H9 (cell line): ENCODE results near the gene SP110. TPM values are rescaled to one million over a fixed set of nuclear protein-coding genes. Genes with fewer than 3 reads are reported as not detected.

Source experiments
- DNase-seq: peaks from one replicate; pipeline ENCODE4 v3.0.0-alpha.2; 2017
- H2AFZ ChIP-seq: one replicate; pipeline ENCODE4 v1.6.1; 2013; ENCODE audit warnings: mild to moderate bottlenecking, low read length, control low read depth, moderate library complexity
- H2AK5ac ChIP-seq: 2 replicates; pipeline ENCODE4 v1.6.1; 2013; ENCODE audit warnings: low read length, control low read depth, mixed read lengths; ENCODE audit not compliant: insufficient read length
- H2BK120ac ChIP-seq: one replicate; pipeline ENCODE4 v1.6.1; 2013; ENCODE audit warnings: low read depth, mild to moderate bottlenecking, low read length, control low read depth, inconsistent platforms; ENCODE audit not compliant: poor library complexity, severe bottlenecking
- H2BK12ac ChIP-seq: 2 replicates; pipeline ENCODE4 v1.6.1; 2013; ENCODE audit warnings: low read length, control low read depth, mixed read lengths, low read depth; ENCODE audit not compliant: insufficient read length
- H2BK15ac ChIP-seq: 2 replicates; pipeline ENCODE4 v1.6.1; 2013; ENCODE audit warnings: low read depth, low read length, control low read depth
- H2BK20ac ChIP-seq: one replicate; pipeline ENCODE4 v1.6.1; 2013; ENCODE audit warnings: low read depth, mild to moderate bottlenecking, low read length, control low read depth, inconsistent platforms; ENCODE audit not compliant: poor library complexity, severe bottlenecking
- H2BK5ac ChIP-seq: 2 replicates; pipeline ENCODE4 v1.6.1; 2013; ENCODE audit warnings: low read length, control low read depth, mixed read lengths; ENCODE audit not compliant: insufficient read length
- H3K14ac ChIP-seq: 2 replicates; pipeline ENCODE4 v1.6.1; 2013; ENCODE audit warnings: low read length, control low read depth; ENCODE audit not compliant: insufficient read depth
- H3K18ac ChIP-seq: 2 replicates; pipeline ENCODE4 v1.6.1; 2013; ENCODE audit warnings: low read depth, mild to moderate bottlenecking, mixed read lengths, low read length, control low read depth; ENCODE audit not compliant: insufficient read length
- H3K23ac ChIP-seq: 2 replicates; pipeline ENCODE4 v1.6.1; 2013; ENCODE audit warnings: low read length, control low read depth, mixed read lengths, low read depth; ENCODE audit not compliant: insufficient read length
- H3K23me2 ChIP-seq: 2 replicates; pipeline ENCODE4 v1.6.1; 2013; ENCODE audit warnings: low read depth, mild to moderate bottlenecking, mixed read lengths, low read length, control low read depth; ENCODE audit not compliant: insufficient read length, poor library complexity, severe bottlenecking
- H3K27ac ChIP-seq: 2 replicates; pipeline ENCODE4 v1.5.1; 2013; ENCODE audit warnings: low read length, control low read depth, mixed read lengths, low read depth; ENCODE audit not compliant: insufficient read length
- H3K27me3 ChIP-seq: 2 replicates; pipeline ENCODE4 v1.6.1; 2013; ENCODE audit warnings: low read length, control low read depth, inconsistent platforms; ENCODE audit not compliant: insufficient read depth
- H3K4ac ChIP-seq: 2 replicates; pipeline ENCODE4 v1.6.1; 2013; ENCODE audit warnings: low read depth, mild to moderate bottlenecking, control low read depth, inconsistent platforms, low read length, moderate library complexity
- H3K4me1 ChIP-seq: 2 replicates; pipeline ENCODE4 v1.6.1; 2013; ENCODE audit warnings: low read length, control low read depth, inconsistent platforms; ENCODE audit not compliant: insufficient read depth
- H3K4me2 ChIP-seq: 2 replicates; pipeline ENCODE4 v1.6.1; 2013; ENCODE audit warnings: low read length, control low read depth, mixed read lengths; ENCODE audit not compliant: insufficient read length, insufficient read depth
- H3K56ac ChIP-seq: 2 replicates; pipeline ENCODE4 v1.6.1; 2013; ENCODE audit warnings: low read depth, mild to moderate bottlenecking, mixed read lengths, low read length, control low read depth; ENCODE audit not compliant: insufficient read length
- H3K79me1 ChIP-seq: 2 replicates; pipeline ENCODE4 v1.6.1; 2013; ENCODE audit warnings: low read depth, mild to moderate bottlenecking, moderate library complexity, low read length, control low read depth, inconsistent platforms; ENCODE audit not compliant: insufficient read depth, poor library complexity, severe bottlenecking
- H3K79me2 ChIP-seq: 2 replicates; pipeline ENCODE4 v1.6.1; 2013; ENCODE audit warnings: low read length, control low read depth, inconsistent platforms; ENCODE audit not compliant: insufficient read depth
- H3K9ac ChIP-seq: 2 replicates; pipeline ENCODE4 v1.6.1; 2013; ENCODE audit warnings: low read length, control low read depth, mixed read lengths; ENCODE audit not compliant: insufficient read length; ENCODE audit errors: extremely low read depth
- H3K9me3 ChIP-seq: one replicate; pipeline ENCODE4 v1.6.1; 2013; ENCODE audit warnings: low read depth, low read length, inconsistent platforms; ENCODE audit not compliant: control insufficient read depth
- H3T11ph ChIP-seq: one replicate; pipeline ENCODE4 v1.6.1; 2013; ENCODE audit warnings: mild to moderate bottlenecking, low read length, control low read depth, inconsistent platforms
- H4K20me1 ChIP-seq: one replicate; pipeline ENCODE4 v1.6.1; 2013; ENCODE audit not compliant: control insufficient read depth, insufficient read length, insufficient read depth
- H4K5ac ChIP-seq: 2 replicates; pipeline ENCODE4 v1.6.1; 2013; ENCODE audit warnings: low read depth, mild to moderate bottlenecking, mixed read lengths, low read length, control low read depth; ENCODE audit not compliant: insufficient read length
- H4K8ac ChIP-seq: replicated peaks from 2 replicates; pipeline ENCODE4 v1.6.1; 2013; ENCODE audit warnings: low read length, control low read depth, mixed read lengths, low read depth; ENCODE audit not compliant: insufficient read length
- H4K91ac ChIP-seq: 2 replicates; pipeline ENCODE4 v1.6.1; 2013; ENCODE audit warnings: low read depth, mild to moderate bottlenecking, moderate library complexity, mixed read lengths, low read length, control low read depth; ENCODE audit not compliant: insufficient read length
- H3K27ac Mint-ChIP-seq, 3 experiments: 2 replicates in 2 of 3; 3 replicates in 1 of 3; pipeline ENCODE4 v1.8.0; 2020 to 2021; ENCODE audit warnings: mixed read lengths in 3 of 3, mild to moderate bottlenecking in 1 of 3, moderate library complexity in 1 of 3
- H3K27me3 Mint-ChIP-seq: 2 replicates; pipeline ENCODE4 v1.8.0; 2021; ENCODE audit warnings: low read depth, mild to moderate bottlenecking, moderate library complexity, mixed read lengths
- H3K36me3 Mint-ChIP-seq, 3 experiments: 2 replicates in 2 of 3; 3 replicates in 1 of 3; pipeline ENCODE4 v1.8.0; 2020 to 2021; ENCODE audit warnings: low read depth in 3 of 3, mixed read lengths in 3 of 3; ENCODE audit not compliant: insufficient read depth in 1 of 3
- H3K4me1 Mint-ChIP-seq, 2 experiments: 2 replicates each; pipeline ENCODE4 v1.8.0; 2020; ENCODE audit warnings: mixed read lengths in 2 of 2
- H3K4me3 Mint-ChIP-seq, 2 experiments: 2 replicates in 1 of 2; 3 replicates in 1 of 2; pipeline ENCODE4 v1.8.0; 2020 to 2021; ENCODE audit warnings: mild to moderate bottlenecking in 2 of 2, mixed read lengths in 2 of 2, moderate library complexity in 1 of 2
- H3K9me3 Mint-ChIP-seq, 2 experiments: 2 replicates in 1 of 2; 3 replicates in 1 of 2; pipeline ENCODE4 v1.8.0; 2020; ENCODE audit warnings: mild to moderate bottlenecking in 2 of 2, mixed read lengths in 2 of 2, moderate library complexity in 1 of 2
- WGBS: extraction: QIAGEN DNeasy Blood & Tissue Kit; methylation state at CpG from one replicate; pipeline ENCODE4 v1.1.7; 2013; ENCODE audit warnings: missing lambda C conversion rate, low lambda C conversion rate, mixed read lengths; ENCODE audit not compliant: insufficient read length; ENCODE audit errors: extremely low coverage; 5-methylcytosine and 5-hydroxymethylcytosine counted together
- total RNA-seq: library from RNA; stranded (reverse); gene quantifications from 2 replicates; pipeline ENCODE4 v1.2.1, GENCODE V29; 2021
- TF ChIP-seq, protein P1 (sequence below): fragments of 200-600 bp; sonication (generic); conservative IDR thresholded peaks from 3 replicates; pipeline ENCODE4 v1.8.0; 2021; ENCODE audit warnings: antibody characterized with exemption, mild to moderate bottlenecking

The SP110 gene
- total RNA-seq, 1 experiment from 2014 or later = 3.7 TPM

- no peak overlapping the region for H3K18ac ChIP-seq
- H3K79me2 ChIP-seq = no peaks in the 10 kb centered on the region
- no peaks in the 10 kb centered on the region for H3K79me1 ChIP-seq
- no peak overlapping the region for H2BK120ac ChIP-seq
- H2BK5ac ChIP-seq = no peak overlapping the region
- no peak overlapping the region for H3K56ac ChIP-seq
- Mint-ChIP-seq H3K27ac (no peak overlapping the region), H3K36me3 (peaks cover 8 to 19% (median 14%) of the 10 kb centered on the region in 3 experiments; a peak in 6 of 7 replicates), H3K27me3 (no peaks in the 10 kb centered on the region), H3K4me1 (peaks cover 0 to 9% of the 10 kb centered on the region in 2 experiments; a peak in 2 of 4 replicates), H3K4me3 (no peak overlapping the region), H3K9me3 (peaks cover 13 to 17% of the 10 kb centered on the region in 2 experiments; a peak in 4 of 5 replicates)
- no peak overlapping the region for H2AFZ ChIP-seq
- H2BK20ac ChIP-seq = no peak overlapping the region
- no peaks in the 10 kb centered on the region for H3K9me3 ChIP-seq
- no peaks in the 10 kb centered on the region for H3K27me3 ChIP-seq
- H3K27ac ChIP-seq = no peak overlapping the region
- H3T11ph ChIP-seq = no peak overlapping the region
- no peak overlapping the region for H3K4ac ChIP-seq
- no peak overlapping the region for H3K9ac ChIP-seq
- no peak overlapping the region for H3K4me2 ChIP-seq
- no peak overlapping the region for H3K23ac ChIP-seq
- peaks cover 3% of the 10 kb centered on the region; the same call in 1 of the 2 replicates for H3K4me1 ChIP-seq
- no peak overlapping the region for H4K91ac ChIP-seq
- no peak overlapping the region for H4K8ac ChIP-seq
- no peak overlapping the region for H2BK12ac ChIP-seq
- no peak overlapping the region for H2AK5ac ChIP-seq
- no peaks in the 10 kb centered on the region for H4K20me1 ChIP-seq
- DNase-seq = no peak
- H3K14ac ChIP-seq = no peak overlapping the region
- no CpG with 5 or more reads among the region's 3 CpGs for WGBS
- H3K23me2 ChIP-seq = no peaks in the 10 kb centered on the region
- no peak overlapping the region for H2BK15ac ChIP-seq
- H4K5ac ChIP-seq = no peak overlapping the region
- TF ChIP-seq, protein P1, sequence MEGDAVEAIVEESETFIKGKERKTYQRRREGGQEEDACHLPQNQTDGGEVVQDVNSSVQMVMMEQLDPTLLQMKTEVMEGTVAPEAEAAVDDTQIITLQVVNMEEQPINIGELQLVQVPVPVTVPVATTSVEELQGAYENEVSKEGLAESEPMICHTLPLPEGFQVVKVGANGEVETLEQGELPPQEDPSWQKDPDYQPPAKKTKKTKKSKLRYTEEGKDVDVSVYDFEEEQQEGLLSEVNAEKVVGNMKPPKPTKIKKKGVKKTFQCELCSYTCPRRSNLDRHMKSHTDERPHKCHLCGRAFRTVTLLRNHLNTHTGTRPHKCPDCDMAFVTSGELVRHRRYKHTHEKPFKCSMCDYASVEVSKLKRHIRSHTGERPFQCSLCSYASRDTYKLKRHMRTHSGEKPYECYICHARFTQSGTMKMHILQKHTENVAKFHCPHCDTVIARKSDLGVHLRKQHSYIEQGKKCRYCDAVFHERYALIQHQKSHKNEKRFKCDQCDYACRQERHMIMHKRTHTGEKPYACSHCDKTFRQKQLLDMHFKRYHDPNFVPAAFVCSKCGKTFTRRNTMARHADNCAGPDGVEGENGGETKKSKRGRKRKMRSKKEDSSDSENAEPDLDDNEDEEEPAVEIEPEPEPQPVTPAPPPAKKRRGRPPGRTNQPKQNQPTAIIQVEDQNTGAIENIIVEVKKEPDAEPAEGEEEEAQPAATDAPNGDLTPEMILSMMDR = no peak
Measured at GRCh38 chr2:230231251-230231650, 11.5 kb upstream of the SP110 start.
